GM19099 (cell line): Measurements from ENCODE around the gene MCCD1.
A peak's percentile ranks its signal among the peaks of the same experiment; 100 is the strongest.

Experiments
- POLR2A ChIP-seq: IDR thresholded peaks from 3 replicates; pipeline ENCODE4 v1.6.1; 2011; ENCODE audit warnings: low read depth; ENCODE audit not compliant: insufficient read length; ENCODE audit errors: extremely low read depth

Gene MCCD1

GRCh38 chr6:31557443-31558317 lies 28.9 kb downstream of the MCCD1 start:
- no peak for TF ChIP-seq POLR2A

DNA sequence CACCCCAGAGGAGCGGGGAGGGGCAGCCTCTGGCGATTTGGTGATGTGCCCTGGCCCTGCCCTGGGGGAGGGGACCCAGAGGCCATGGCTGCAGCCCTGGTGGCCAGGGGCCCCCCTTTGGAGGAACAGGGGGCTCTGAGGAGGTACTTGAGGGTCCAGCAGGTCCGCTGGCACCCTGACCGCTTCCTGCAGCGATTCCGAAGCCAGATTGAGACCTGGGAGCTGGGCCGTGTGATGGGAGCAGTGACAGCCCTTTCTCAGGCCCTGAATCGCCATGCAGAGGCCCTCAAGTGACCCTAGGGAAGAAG lies 29.5 kb downstream of the MCCD1 start:
- TF ChIP-seq POLR2A, result no peak

- TF ChIP-seq POLR2A, result peak; percentile 58
Measured at GRCh38 chr6:31558631-31559500, 30.1 kb downstream of the MCCD1 start.

DNA sequence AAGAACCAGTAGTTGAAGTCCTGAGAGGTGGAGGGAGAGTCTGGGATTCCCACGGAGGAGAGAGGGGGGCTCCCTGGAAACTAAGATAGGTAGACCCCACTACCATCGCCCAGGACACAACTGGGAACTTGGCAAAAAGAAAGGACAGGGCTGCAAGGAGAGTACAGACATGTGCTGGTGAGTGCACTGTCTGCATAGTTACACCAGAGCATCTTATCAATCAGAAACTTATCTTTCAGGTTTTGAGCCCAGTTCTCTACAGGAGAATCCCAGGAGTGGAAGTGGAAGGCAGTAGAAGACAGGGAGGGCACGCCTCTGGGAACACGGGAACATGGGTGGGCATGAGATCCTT lies 30.8 kb downstream of the MCCD1 start:
- no peak for TF ChIP-seq POLR2A

GRCh38 chr6:31559958-31560696 lies 31.4 kb downstream of the MCCD1 start:
- TF ChIP-seq POLR2A, result peak; percentile 52

DNA sequence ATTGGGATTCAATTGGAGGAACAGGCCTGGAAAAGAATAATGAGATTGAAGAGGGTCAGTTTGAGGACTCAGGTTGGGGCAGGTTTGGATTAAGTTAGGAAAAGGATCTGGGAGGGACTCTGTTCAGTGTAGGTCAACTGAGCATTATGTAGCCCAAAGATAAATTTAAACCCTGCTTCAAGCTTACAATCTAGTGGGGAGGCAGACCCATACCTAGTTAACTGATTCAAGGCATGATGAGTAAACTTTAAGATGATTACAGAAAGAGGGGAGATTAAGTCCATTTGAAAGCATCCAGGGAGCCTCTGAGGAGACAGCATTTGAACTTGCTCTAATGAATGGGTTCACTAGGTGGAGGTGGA lies 31.9 kb downstream of the MCCD1 start:
- no peak for TF ChIP-seq POLR2A

- no peak for TF ChIP-seq POLR2A
Measured at GRCh38 chr6:31567531-31568370, 39.0 kb downstream of the MCCD1 start.

- peak; percentile 51 for TF ChIP-seq POLR2A
Measured at GRCh38 chr6:31568537-31568961, 39.8 kb downstream of the MCCD1 start.

DNA sequence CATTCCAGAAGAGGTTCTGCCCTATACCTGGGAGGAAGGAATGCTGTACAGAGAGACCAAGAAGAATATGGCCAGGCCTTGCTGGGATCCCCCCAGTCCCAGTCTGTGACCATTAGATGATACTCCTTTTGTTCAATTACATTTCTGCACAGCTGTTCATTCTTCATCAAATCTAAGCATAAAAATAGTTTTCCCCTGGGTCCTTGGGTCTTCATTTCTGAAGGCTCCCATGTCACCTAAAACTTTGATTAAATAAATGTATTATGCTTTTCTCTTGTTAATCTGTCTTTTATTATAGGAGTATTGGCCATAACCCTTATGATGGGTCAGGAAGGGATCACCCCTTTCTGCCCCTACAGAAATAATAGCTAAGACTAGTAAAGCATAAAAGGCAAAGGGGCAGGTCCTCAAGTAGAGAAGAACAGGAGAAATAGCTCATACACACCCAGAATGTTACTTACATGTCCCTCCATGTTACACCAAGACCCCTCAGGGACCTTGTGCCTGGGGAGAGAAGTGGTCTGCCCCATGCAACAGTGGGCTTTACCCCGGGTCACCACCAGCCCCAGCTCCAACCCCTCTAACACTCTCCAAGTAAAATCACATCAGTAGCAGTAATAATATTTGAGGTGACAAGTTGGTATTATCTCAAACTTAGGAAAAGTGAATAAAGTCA lies 41.2 kb downstream of the MCCD1 start:
- no peak for TF ChIP-seq POLR2A

DNA sequence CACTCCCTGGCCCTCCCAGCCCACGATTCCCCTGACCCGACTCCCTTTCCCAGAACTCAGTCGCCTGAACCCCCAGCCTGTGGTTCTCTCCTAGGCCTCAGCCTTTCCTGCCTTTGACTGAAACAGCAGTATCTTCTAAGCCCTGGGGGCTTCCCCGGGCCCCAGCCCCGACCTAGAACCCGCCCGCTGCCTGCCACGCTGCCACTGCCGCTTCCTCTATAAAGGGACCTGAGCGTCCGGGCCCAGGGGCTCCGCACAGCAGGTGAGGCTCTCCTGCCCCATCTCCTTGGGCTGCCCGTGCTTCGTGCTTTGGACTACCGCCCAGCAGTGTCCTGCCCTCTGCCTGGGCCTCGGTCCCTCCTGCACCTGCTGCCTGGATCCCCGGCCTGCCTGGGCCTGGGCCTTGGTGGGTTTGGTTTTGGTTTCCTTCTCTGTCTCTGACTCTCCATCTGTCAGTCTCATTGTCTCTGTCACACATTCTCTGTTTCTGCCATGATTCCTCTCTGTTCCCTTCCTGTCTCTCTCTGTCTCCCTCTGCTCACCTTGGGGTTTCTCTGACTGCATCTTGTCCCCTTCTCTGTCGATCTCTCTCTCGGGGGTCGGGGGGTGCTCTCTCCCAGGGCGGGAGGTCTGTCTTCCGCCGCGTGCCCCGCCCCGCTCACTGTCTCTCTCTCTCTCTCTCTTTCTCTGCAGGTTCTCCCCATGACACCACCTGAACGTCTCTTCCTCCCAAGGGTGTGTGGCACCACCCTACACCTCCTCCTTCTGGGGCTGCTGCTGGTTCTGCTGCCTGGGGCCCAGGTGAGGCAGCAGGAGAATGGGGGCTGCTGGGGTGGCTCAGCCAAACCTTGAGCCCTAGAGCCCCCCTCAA lies 43.5 kb downstream of the MCCD1 start, which contains the start of gene LTA:
LTA (plus strand) TSS at position 249 of the 871 bp plus-strand sequence; CDS start at position 703, 454 bp downstream.
- peak; percentile 94 for TF ChIP-seq POLR2A

- TF ChIP-seq POLR2A, result no peak
Measured at GRCh38 chr6:31573239-31574105, 44.7 kb downstream of the MCCD1 start.
